GM19099 (cell line): ENCODE results near the gene C1orf74.
A peak's percentile ranks its signal among the peaks of the same experiment; 100 is the strongest.

Source experiments
- POLR2A ChIP-seq: IDR thresholded peaks from 3 replicates; pipeline ENCODE4 v1.6.1; 2011; ENCODE audit warnings: low read depth; ENCODE audit not compliant: insufficient read length; ENCODE audit errors: extremely low read depth

C1orf74 gene

DNA sequence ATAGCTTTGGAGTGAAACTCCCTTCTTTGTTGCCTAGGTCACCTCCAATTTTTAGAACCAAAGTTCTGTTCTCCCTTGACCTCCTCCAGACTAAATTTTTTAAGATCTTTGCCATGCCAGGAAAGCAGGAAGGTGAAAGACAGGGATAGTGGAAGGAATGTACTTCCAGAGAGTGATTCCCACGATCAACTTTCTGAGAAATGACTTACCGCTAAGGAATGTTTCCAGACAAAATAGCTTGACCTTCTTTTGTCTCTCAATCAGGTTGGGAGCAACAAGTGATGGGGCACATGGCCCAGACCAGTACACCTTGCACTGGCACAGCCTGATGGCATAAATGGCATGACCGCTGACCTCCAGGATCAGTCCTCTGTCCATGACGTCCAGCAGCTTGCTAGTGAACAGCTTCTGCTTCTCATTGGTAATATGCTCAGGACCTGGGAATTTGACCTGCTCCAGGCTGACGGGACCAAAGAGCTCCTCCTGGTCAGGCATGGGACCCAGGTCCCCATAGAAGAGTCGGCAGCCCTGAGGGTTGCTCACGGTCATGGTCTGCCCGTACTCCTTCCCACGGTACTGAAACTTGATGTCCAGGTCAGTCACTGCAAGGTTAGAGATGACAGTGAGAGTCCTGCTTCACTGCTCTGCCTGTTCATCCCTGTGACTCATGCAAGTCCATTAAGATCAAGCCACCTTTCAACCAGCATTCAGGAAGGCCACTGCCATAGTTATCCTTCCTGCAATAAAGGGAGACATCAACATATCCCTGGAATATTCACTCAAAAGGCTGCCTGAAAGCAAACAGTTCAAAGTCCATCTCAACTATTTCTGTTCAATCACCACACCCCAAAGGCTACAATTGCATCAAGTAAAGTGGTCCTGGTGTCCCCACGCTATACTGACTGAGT is 6.2 kb upstream of the C1orf74 start:
- TF ChIP-seq POLR2A, result no peak

DNA sequence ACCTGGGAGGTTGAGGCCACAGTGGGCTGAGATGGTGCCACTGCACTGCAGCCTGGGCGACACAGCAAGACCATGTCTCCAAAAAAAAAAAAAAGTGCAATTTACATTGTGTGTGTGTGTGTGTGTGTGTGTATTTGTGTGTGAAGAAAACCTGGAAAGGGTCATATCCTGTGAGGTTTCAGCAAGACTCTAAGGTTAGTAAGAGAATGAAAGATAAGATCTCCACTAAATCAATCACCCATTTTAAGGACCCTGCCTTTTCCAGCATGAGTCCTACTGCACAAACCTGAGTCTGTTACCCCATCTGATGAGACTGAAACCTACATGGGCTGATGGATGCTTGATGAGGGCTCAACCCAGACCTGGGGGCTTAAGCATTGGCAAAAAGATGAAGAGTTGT is 4.9 kb upstream of the C1orf74 start:
- TF ChIP-seq POLR2A, result no peak

DNA sequence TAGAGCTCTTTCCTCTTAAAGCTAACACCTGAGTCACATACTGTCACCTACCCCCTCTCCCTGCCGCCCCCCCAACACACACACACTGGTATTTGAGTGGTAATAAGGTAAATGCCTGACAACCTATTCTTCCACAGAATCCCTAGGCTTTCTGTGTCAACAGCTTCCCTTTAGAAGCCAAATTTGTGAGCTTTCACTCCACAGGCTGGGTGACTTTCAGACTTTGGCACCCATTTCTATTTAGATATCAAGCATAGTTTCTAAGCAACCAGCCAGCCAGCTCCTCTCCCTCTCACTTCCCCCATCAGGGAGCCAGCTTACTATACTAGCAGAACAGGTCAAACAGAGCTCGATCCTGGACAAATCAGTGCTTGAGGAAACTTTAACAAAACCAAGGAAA is 3.2 kb upstream of the C1orf74 start:
- TF ChIP-seq POLR2A, result no peak

DNA sequence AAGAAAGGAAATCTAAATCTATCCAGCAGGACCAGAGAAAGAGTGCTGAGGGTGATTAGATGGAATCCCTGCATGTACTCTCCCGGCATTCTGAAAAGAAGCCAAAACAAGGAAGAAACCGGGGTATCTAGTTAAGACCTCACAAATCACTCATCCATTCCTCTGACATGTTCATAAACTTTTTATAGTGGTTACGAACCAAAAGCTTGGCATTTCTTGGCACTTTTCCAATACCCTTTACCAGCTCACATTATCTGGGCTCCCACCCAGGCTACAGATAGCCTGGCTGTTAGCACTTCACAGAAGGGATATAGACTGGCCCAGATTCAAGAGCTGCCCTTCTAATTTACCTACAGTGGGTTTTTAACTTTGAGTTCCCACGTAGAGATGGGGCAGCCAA is 1.8 kb upstream of the C1orf74 start:
- TF ChIP-seq POLR2A, result no peak

DNA sequence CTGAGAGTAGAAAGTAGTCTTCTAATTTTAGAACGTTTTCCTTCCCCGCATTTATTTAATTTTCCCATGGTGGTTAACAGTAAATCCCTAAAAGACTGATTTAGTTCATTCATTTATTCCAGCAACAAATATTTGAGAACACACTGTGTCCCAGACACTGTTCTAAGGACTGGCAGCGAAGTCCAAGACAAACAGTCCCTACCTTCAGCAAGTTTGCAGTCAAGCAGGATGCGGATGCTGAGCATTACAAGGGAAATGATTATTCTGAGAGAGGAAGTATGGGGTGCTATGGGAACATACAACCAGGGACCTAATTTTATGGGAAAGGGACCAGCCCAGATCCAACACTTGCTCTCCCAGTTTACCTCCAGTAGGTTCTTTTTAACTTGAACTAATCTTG is 1.2 kb upstream of the C1orf74 start:
- TF ChIP-seq POLR2A, result no peak

DNA sequence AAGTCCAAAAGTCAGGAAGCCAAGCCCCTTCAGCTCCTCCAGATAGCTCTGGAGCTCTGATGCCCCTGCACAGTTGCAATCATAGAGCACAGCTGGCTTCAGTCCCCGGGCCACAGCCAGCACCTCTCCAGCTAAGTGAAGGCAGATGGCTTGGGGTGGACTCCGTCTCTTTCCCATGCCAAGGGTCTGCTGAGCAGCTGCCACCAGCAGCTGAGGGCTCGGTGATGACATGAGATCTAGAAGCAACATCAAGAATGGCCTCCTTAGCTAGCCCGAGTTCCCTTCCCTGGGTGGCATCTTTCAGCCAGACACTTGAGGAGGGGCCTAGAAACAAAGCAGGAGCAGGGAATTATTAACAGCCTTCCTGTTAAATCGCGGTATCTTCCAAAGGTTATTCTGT is 973 bp downstream of the C1orf74 start:
- no peak for TF ChIP-seq POLR2A

DNA sequence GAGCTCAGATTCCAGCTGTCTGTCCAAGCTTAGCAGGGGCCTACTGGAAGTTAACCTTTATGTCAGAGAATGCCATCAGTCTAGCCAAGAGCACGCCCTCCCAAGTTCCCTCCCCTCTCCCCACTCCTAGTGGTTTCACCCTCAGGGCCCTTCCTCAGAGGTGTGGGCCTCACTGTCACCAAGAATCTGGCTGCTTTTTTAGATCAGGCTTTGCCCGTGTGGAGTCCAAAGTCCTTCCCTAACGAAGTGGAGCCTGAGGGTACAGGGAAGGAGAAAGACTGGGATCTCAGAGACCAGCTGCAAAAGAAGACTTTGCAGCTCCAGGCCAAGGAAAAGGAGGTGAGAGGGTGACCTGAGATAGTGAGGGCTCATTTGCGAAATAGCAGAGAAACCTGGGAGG is 4.1 kb downstream of the C1orf74 start:
- TF ChIP-seq POLR2A, result no peak

DNA sequence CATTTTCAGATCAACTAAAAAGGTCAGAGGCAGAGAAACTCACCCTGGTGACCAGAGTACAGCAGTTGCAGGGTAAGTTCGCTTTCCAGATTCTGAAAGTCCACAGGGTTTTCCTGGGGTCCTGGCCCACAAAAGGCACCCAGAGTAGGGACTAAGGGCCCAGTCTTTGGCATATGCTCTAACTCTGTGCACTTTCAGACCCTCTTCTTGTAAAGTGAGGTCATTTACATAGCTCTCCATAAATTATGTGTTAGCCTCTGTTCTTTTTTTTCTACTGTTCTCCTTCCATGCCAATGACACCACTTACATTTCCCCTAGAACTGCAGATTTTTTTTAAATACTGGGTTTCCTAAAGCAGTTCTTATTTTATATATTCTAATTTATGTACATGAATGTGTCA is 6.3 kb downstream of the C1orf74 start:
- TF ChIP-seq POLR2A, result no peak

DNA sequence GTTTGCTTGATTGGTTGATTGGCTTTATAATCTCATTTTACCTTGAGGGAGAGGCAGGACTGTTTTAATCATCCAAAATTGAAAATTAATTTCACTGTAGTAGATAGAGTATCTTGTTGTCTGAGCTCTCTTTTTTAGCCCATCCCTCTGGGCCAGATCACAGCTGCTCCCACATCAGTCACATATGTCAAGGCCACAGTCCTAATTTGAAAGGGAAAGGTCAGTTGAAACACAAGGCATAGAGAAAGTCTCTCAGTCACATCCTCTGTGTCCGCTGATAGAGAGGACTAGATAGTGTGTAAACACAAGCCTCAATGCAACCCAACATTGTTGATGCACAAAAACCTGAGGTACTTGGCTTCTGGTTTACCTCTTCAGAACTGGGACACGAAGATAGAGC is 6.8 kb downstream of the C1orf74 start:
- TF ChIP-seq POLR2A, result no peak

DNA sequence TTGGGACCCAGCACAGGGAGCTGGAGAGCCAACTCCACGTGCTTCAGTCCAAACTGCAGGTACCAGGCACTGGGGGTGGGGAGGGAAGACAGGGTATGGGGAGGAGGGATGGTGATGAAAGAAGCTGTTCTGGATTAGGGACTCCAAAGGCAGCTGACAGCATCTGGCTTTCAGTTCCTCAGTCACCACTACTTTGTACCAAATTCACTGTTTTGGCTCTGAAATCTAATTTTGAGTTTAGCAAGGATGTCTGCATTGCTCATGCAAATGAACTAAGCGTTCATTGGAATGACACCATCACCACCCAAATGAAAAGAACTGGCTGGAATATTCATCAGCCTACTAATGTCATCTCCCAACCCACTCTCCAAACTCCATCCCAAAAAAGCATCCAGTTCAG is 8.7 kb downstream of the C1orf74 start:
- no peak for TF ChIP-seq POLR2A

DNA sequence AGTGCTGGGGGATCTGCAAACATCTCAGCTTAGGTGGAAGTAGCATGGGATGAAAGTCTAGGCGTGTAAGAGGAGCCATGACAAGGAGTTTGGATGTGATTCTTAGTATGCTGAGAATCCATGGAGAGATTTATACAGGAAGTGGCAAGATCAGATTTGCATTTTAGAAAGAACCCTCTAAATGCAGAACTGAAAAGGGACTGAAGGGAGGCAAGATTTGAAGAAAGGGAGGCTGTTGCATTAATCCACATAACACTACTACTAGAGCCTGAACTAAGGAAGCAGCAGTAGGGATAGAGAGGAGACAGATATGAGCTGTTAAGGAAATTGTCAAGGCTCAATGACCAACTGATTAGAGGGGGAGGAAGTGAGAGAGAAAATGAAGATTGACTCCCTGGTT is 9.8 kb downstream of the C1orf74 start:
- no peak for TF ChIP-seq POLR2A

DNA sequence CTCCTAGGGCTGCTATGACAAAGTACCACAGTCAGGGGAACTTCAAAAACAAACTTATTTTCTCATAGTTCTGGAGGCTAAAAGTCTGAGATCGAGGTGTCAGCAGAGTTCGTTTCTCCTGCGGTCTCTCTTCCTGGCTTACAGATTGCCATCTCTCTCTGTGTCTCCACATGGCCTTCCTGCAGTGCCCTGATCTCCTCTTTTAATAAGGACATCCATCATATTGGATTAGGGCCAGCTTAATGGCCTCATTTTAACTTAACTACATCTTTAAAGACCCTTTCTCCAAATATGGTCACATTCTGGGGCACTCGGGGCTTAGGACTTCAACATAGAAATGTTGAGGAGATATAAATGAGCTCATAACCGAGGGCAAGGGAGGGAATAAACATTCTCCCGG is 12.2 kb downstream of the C1orf74 start:
- TF ChIP-seq POLR2A, result no peak

DNA sequence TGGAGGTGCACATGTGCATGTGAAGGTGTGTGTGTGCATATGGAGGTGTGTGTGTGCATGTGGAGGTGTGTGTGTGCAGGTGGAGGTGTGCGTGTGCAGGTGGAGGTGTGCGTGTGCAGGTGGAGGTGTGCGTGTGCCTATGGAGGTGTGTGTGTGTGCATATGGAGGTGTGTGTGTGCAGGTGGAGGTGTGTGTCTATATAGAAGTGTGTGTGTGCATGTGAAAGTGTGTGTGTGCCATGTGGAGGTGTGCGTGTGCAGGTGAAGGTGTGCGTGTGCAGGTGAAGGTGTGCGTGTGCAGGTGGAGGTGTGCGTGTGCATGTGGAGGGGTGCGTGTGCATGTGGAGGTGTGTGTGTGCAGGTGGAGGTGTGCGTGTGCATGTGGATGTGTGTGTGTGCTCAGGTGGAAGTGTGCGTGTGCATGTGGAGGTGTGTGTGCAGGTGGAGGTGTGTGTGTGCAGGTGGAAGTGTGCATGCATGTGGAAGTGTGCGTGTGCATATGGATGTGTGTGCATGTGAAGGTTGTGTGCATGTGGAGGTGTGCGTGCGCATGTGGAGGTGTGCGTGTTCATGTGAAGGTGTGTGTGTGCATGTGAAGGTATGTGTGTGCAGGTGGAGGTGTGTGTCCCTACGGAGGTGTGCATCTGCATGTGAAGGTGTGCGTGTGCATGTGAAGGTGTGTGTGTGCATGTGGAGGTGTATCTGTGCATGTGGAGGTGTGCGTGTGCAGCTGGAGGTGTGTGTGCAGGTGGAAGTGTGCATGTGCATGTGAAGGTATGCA is 13.5 kb downstream of the C1orf74 start:
- TF ChIP-seq POLR2A, result peak; percentile 4

DNA sequence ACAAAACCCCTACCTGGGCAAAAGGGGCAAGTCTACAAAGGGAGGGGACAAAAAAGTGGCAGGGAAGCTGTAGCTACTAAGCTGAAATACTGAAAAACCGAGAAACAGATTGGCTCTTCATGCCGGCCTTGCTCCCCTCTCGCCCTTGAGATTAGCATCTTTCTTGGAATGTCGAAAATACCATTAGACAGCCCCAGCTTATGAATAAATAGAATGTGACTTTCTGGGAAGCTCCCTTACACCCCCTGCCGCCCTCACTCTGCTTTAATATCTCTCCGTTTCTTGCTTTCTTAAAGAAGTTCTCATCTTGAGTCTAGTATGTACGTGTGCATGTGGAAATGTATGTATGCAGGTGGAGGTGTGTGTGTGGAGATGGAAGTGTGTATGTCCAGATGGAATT is 14.4 kb downstream of the C1orf74 start:
- TF ChIP-seq POLR2A, result no peak

DNA sequence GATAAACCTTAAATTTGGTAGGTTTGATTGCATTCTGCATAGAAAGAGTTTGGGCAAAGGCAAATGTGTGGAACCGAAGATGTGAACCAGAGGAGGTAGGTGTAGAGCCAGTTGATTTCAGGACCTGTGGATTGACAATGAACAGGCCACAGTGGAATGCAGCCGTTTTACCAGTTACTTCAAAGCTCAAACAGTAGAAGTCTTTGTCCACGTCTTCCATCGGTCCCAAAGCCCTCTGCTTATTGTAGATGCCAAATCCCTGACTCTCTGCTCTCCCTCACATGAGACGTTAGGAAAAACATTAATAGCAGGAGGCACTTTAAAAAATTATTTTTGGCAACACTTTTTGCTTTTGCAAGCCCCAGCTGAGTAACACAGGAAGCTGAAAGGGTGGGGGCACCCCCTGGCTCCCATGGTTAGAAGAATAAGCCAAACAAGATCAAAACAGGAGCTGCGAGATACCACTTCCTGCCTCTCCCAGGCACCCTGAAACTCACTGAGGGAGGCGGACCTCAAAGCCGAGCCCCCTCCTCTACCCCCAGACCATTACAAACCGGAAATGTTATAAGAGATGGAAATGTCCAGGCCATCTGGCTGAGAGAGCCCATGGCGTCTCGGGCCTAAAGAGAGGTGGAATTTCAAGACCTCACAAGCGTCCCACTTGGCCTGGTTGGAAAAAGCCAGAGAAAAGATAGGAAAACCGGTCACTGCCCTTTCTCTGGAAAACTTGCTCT is 15.0 kb downstream of the C1orf74 start:
- no peak for TF ChIP-seq POLR2A
